IPS DF 6.9 (cell line): ENCODE results near the gene SERTAD1.

Experiments used
- DNase-seq: peaks from one replicate; pipeline ENCODE4 v3.0.0-alpha.2; 2013; ENCODE audit warnings: low read depth, low spot score
- H3K27ac ChIP-seq: one replicate; pipeline ENCODE4 v1.5.1; 2013; ENCODE audit warnings: low read length, control low read depth
- H3K27me3 ChIP-seq: 2 replicates; pipeline ENCODE4 v1.6.1; 2013; ENCODE audit warnings: mild to moderate bottlenecking, low read length; ENCODE audit not compliant: control insufficient read depth, insufficient read depth
- H3K36me3 ChIP-seq: 2 replicates; pipeline ENCODE4 v1.6.1; 2013; ENCODE audit warnings: low read length; ENCODE audit not compliant: control insufficient read depth, insufficient read depth
- H3K4me1 ChIP-seq: 2 replicates; pipeline ENCODE4 v1.6.1; 2013; ENCODE audit warnings: low read length; ENCODE audit not compliant: control insufficient read depth, insufficient read depth
- H3K4me3 ChIP-seq: 2 replicates; pipeline ENCODE4 v1.5.1; 2013; ENCODE audit warnings: mild to moderate bottlenecking, low read length
- H3K9me3 ChIP-seq: 2 replicates; pipeline ENCODE4 v1.6.1; 2013; ENCODE audit warnings: low read length, inconsistent platforms; ENCODE audit not compliant: control insufficient read depth, insufficient read depth
- WGBS: extraction: QIAGEN DNeasy Blood & Tissue Kit; methylation state at CpG from one replicate; pipeline ENCODE4 v1.1.7; 2013; ENCODE audit warnings: mixed read lengths, missing lambda C conversion rate; ENCODE audit not compliant: insufficient read length, insufficient coverage; 5-methylcytosine and 5-hydroxymethylcytosine counted together

The SERTAD1 gene

DNA sequence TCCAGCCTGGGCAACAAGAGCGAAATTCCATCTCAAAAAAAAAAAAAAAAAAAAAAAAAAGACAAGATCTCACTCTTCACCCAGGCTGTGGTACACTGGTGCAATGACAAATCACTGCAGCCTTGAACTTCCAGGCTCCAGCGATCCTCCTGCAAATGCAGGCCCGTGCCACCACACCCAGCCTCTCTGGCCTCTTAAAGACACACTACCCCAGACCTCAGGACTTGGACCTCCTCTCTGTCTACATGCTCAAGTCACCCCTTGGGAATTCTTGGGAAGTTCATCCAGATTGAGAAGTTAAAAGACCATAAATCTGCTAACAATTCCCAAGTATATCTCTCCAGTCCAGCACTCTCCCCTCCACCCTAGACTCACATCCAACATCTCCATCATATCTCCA is 25.2 kb downstream of the SERTAD1 start:
- Histone ChIP-seq H3K27ac (no peak overlapping the region), H3K27me3 (no peaks in the 10 kb centered on the region), H3K36me3 (no peaks in the 10 kb centered on the region; the same call in 1 of the 2 replicates), H3K4me1 (peaks cover 7% of the 10 kb centered on the region), H3K4me3 (no peak overlapping the region), H3K9me3 (no peaks in the 10 kb centered on the region)
- no peak for DNase-seq
- no CpG with 5 or more reads among the region's 3 CpGs for WGBS

DNA sequence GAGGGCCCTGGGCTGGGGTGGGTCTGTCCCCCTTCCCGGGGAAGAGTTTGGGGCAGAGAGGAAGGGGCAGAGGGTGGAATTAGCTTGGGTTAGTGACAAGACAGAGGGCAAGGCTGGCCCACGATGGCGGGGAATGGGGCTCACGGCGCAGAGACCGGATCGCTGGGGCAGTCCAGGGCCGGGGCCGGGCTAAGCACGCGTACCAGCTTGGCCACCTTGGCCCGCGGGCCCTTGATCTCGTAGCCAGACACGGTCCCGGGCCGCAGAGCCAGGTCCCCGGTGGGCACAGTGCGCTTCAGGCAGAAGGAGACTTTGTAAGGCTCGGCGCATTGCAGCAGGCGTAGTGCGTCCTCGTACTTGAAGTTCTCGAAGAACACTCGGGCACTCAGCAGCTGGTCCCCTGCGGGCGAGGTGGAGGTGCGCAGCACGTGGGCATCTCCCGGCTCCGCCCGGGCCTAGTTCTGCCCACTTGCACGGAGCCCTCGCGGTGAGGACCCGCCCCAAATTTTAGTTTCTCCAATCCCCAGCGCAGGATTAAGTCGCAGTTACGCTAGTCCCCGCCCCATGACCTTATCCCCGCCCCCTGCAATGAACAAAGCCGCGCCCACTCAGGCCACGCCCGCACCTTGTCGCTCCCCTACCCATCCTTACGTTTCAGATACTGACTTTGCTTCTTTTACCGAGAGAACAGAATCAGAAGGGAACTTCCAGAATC is 27.2 kb downstream of the SERTAD1 start:
- H3K4me3 ChIP-seq = no peak overlapping the region
- DNase-seq = peak; percentile 82
- H3K36me3 ChIP-seq = no peaks in the 10 kb centered on the region; the same call in 1 of the 2 replicates
- no peaks in the 10 kb centered on the region for H3K27me3 ChIP-seq
- no peaks in the 10 kb centered on the region for H3K9me3 ChIP-seq
- H3K27ac ChIP-seq = no peak overlapping the region
- WGBS = no CpG with 5 or more reads among the region's 49 CpGs
- peaks cover 7% of the 10 kb centered on the region for H3K4me1 ChIP-seq

DNA sequence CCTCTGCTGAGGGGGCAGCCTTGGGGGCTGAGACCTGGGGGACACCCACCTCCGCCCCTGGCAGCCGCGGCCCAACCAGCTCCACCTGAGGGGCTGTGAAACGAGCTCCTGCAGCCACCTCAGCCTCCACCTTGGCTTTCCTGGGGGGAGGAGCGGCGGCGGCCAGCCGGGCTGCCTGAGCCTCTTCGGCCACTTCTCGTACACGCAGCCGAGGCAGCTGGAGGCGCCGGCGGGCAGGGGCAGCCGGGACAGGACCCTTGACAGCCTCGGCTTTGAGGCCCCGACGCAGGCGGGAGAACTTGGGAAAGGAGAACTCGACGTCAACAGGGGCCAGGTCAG is 28.3 kb downstream of the SERTAD1 start:
- H3K36me3 ChIP-seq = no peaks in the 10 kb centered on the region; the same call in 1 of the 2 replicates
- H3K9me3 ChIP-seq = no peaks in the 10 kb centered on the region
- WGBS = no CpG with 5 or more reads among the region's 22 CpGs
- DNase-seq = no peak
- H3K4me3 ChIP-seq = no peak overlapping the region
- peaks cover 5% of the 10 kb centered on the region for H3K4me1 ChIP-seq
- no peaks in the 10 kb centered on the region for H3K27me3 ChIP-seq
- H3K27ac ChIP-seq = no peak overlapping the region

DNA sequence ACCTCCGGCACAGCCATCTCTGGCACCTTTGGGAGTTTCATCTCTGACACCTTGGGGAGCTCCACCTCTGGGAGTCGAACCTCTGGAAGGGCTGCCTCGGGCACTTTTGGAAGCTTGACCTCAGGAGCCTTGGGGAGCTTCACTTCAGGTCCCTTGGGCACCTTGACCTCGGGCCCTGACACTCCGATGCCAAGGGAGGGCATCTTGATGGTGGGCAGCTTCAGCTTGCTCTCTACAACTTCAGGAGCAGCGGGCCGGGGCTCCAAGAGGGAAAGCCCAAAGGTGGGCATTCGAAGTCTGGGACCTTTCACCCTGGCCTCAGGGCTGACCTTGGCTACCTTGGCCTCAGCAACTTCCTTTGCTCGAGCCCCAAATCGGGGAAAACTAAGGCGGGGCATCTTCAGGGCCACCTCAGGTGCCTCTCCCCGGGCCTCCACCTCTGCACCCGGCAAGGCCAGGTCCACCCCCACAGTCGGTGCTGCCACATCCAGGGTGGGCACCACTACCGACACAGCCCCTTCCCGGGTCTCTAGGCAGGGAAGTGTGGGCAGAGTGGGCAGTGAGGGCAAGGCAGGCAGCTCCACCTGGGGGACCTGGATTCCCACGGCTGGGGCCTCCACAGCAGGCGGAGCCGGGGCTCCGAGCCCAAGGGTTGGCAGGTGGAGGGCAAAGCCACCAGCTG is 28.8 kb downstream of the SERTAD1 start:
- H3K9me3 ChIP-seq = no peaks in the 10 kb centered on the region
- no peaks in the 10 kb centered on the region for H3K27me3 ChIP-seq
- no peak overlapping the region for H3K27ac ChIP-seq
- no peak overlapping the region for H3K4me3 ChIP-seq
- peaks cover 5% of the 10 kb centered on the region for H3K4me1 ChIP-seq
- no CpG with 5 or more reads among the region's 20 CpGs for WGBS
- DNase-seq = no peak
- H3K36me3 ChIP-seq = no peaks in the 10 kb centered on the region; the same call in 1 of the 2 replicates

DNA sequence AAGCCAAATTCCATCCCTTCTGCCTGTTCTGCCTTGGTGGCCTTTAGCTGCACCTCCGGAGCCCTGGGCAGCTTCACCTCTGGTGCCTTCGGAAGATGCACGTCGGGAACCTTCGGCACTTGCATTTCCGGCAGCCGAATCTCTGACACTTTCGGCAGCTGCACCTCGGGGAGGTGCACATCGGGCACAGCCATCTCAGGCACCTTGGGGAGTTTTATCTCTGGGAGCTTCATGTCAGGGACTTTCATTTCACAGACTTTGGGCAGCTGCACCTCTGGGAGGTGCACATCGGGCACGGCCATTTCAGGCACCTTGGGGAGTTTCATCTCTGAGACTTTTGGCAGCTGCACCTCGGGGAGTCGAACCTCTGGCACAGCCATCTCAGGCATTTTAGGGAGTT is 29.8 kb downstream of the SERTAD1 start:
- Histone ChIP-seq H3K27ac (no peak overlapping the region), H3K4me3 (no peak overlapping the region), H3K27me3 (no peaks in the 10 kb centered on the region), H3K4me1 (peaks cover 5% of the 10 kb centered on the region), H3K9me3 (no peaks in the 10 kb centered on the region), H3K36me3 (no peaks in the 10 kb centered on the region; the same call in 1 of the 2 replicates)
- WGBS = no CpG with 5 or more reads among the region's 14 CpGs
- DNase-seq = no peak

DNA sequence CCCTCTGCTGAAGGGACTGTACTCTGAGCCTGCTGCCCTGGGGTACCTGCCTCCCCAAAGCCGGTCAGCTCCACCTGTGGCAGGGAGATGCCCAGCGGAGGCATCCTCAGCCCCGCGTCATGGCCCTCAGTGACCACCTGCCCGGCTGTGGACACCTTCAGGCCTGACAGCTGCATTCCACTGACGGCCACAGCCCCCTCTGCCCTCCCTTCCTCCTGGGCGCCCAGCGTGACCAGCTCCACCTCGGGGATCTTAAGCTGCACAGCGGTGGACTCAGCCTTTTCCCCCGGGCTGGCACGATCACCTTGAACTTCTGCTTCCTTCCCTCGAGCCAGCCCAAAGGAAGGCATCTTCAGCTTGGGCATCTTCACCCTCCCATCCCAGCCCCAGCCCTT is 31.0 kb downstream of the SERTAD1 start:
- no peak for DNase-seq
- no peak overlapping the region for H3K4me3 ChIP-seq
- no CpG with 5 or more reads among the region's 13 CpGs for WGBS
- no peaks in the 10 kb centered on the region for H3K27me3 ChIP-seq
- H3K36me3 ChIP-seq = no peaks in the 10 kb centered on the region; the same call in 1 of the 2 replicates
- H3K9me3 ChIP-seq = no peaks in the 10 kb centered on the region
- H3K4me1 ChIP-seq = peaks cover 5% of the 10 kb centered on the region
- no peak overlapping the region for H3K27ac ChIP-seq

DNA sequence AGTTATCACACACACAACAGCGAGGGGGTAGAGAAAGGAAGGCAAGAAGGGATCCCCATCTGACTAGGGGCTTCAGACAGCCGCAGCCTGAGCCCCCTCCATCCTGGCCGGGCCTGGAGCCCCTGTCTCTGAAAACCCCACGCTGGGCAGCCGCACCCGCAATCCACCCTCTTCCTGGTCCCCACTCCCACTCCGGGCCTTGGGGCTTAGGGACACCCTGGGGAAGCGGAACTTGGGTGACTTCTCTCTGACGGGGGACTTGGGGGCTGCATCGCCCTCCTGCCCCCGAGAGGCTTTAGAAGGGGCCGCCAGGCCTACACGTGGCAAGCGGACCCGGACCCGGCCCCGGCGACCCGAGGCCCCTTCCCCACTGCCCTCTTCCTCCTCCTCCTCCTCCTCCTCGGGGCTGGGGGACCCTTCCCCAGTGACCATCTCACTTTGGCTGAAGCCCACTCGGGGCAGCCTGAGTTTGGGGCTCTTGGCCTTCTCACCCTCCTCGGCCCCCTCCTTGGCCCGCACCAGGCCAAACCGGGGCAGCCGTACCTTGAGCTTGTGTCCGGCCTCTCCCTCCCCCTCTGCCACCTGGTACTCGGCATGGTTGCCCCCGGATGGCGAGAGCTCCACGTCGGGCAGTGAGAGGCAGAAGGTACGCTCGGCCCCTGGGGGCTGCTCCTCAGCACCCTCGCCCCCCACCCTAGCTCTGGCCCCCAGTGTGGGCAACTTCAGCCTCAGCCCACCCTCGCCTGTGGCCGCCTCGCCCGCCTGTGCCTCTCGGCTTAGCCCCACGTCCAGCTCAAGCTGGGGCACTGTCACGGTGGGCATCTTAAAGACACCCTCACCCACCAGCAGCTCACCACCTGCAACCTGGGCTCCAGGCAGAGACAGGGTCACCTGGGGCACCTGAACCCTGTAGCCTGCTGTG is 31.6 kb downstream of the SERTAD1 start:
- H3K36me3 ChIP-seq = no peaks in the 10 kb centered on the region; the same call in 1 of the 2 replicates
- no CpG with 5 or more reads among the region's 41 CpGs for WGBS

DNA sequence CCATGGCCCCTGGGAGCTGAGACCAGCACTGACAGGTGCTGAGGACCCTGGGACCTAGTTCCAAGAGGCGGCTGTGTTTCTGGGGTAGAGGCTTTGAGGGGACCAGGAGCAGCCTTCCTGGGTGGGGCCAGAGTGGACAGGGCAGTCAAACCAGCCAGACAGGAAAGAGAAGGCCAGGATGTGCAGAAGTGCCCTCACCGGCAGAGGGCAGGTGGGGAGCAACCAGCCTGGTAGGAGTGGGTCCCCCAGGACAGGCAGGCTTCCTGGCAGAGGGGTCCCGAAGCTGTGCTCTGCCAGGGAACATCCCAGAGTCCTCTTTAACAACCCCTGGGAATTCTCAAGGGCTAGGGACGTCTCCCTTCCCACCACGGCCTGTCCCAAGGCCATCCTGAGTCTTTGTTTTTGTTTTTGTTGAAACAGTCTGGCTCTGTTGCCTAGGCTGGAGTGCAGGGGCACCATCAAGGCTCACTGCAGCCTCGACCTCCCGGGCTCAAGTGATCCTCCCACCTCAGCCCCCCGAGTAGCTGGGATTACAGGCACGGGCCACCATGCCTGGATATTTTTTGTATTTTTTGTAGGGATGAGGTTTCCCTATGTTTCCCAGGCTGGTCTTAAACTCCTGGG is 32.8 kb downstream of the SERTAD1 start:
- Histone ChIP-seq H3K4me3 (no peak overlapping the region), H3K9me3 (no peaks in the 10 kb centered on the region), H3K4me1 (no peaks in the 10 kb centered on the region), H3K27ac (no peak overlapping the region), H3K36me3 (no peaks in the 10 kb centered on the region; the same call in 1 of the 2 replicates), H3K27me3 (no peaks in the 10 kb centered on the region)
- no peak for DNase-seq
- no CpG with 5 or more reads among the region's 9 CpGs for WGBS

More for the DNA sequence above, 31.6 kb downstream of the SERTAD1 start:
- peaks cover 3% of the 10 kb centered on the region for H3K4me1 ChIP-seq
- no peak overlapping the region for H3K4me3 ChIP-seq
- H3K27ac ChIP-seq = no peak overlapping the region
- no peaks in the 10 kb centered on the region for H3K27me3 ChIP-seq
- DNase-seq = no peak
- no peaks in the 10 kb centered on the region for H3K9me3 ChIP-seq

DNA sequence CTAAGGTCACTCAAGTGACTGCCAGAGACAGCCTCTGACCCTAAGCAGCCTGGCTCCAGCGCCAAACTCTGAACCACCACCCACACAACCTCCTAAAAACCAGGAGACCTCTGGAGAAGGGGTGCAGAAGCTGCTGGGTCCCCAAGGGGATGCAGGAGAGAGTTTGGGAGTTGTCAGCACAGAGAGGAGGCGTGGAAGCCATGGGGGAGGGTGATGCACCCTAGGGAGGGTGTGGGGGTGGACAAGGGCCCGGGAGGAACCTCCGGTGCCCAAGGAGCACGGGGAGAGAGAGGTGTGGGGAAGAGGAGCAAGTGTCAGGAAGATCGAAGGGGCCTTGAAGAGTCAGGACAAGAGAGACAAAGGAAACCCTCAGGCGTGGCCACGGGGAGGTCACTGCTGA is 33.7 kb downstream of the SERTAD1 start:
- Histone ChIP-seq H3K36me3 (no peaks in the 10 kb centered on the region; the same call in 1 of the 2 replicates), H3K27ac (no peak overlapping the region), H3K9me3 (no peaks in the 10 kb centered on the region), H3K4me3 (no peak overlapping the region), H3K27me3 (no peaks in the 10 kb centered on the region), H3K4me1 (no peaks in the 10 kb centered on the region)
- no peak for DNase-seq
- WGBS = no CpG with 5 or more reads among the region's 8 CpGs
